Measurements from ENCODE around the gene NDUFS6.
"Not testable (repeated sequence)": the region's sequence is repeated elsewhere in the genome, so short reads cannot be mapped to it uniquely, and the experiment has no call there.

Gene NDUFS6

DNA sequence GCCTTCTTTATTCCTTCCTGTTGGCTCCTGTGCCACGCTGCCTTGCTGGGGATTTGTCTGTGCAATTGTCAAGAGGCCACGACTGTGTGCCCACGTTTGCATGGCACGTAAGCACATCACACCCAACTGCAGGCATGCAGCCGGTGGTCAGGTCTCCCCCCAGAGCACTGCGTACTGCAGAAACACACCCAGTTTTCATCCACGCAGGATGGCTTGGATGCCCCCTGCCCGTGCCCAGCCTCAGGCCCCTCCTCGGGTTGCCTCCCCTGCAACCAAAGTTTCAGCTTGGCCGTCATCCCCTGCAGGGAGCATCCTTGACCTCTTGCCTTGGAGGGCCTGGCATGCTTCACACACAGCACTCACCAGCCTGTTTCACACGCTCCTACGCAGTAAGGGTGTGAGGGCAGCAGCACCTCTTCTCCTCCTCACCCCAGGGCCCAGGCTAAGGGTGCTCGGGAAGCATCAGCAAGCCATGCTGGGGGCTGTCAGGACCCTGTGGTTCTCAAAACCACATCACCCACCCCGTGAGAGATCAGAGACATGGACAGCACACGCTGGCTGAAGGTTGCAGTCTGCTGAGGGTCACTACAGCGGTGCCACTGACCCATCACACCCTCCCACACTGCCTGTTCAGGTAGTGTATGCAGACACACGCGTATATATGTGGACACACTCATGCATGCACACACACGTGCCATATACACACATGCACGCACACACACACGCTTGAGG is 4.7 kb upstream of the NDUFS6 start:
- no peak for DNase-seq
- Histone ChIP-seq H3K27ac (ENCODE audit: insufficient read depth, low read length, poor library complexity, severe bottlenecking) (no peak overlapping the region), H3K9me3 (ENCODE audit: control insufficient read depth, low read length) (no peaks in the 10 kb centered on the region), H3K4me3 (ENCODE audit: insufficient read depth, low read depth, low read length, poor library complexity, severe bottlenecking) (no peak overlapping the region), H3K27me3 (replicated peaks; ENCODE audit: control insufficient read depth, insufficient read depth, low read length, poor library complexity, severe bottlenecking) (no peaks in the 10 kb centered on the region), H3K4me1 (ENCODE audit: control insufficient read depth, insufficient read depth, low read length, poor library complexity, severe bottlenecking) (peaks cover 25% of the 10 kb centered on the region), H3K36me3 (ENCODE audit: control insufficient read depth, insufficient read depth, low read length) (peaks cover 10% of the 10 kb centered on the region)

GRCh38 chr5:1797103-1797800 is 4.0 kb upstream of the NDUFS6 start:
- Histone ChIP-seq H3K4me3 (ENCODE audit: insufficient read depth, low read depth, low read length, poor library complexity, severe bottlenecking) (no peak overlapping the region), H3K27me3 (replicated peaks; ENCODE audit: control insufficient read depth, insufficient read depth, low read length, poor library complexity, severe bottlenecking) (no peaks in the 10 kb centered on the region), H3K36me3 (ENCODE audit: control insufficient read depth, insufficient read depth, low read length) (peaks cover 10% of the 10 kb centered on the region), H3K9me3 (ENCODE audit: control insufficient read depth, low read length) (no peaks in the 10 kb centered on the region), H3K4me1 (ENCODE audit: control insufficient read depth, insufficient read depth, low read length, poor library complexity, severe bottlenecking) (peaks cover 25% of the 10 kb centered on the region), H3K27ac (ENCODE audit: insufficient read depth, low read length, poor library complexity, severe bottlenecking) (no peak overlapping the region)
- DNase-seq, result no peak

- no peak overlapping the region for H3K4me3 ChIP-seq (ENCODE audit: insufficient read depth, low read depth, low read length, poor library complexity, severe bottlenecking)
- H3K36me3 ChIP-seq (ENCODE audit: control insufficient read depth, insufficient read depth, low read length), result peaks cover 11% of the 10 kb centered on the region
- no peak overlapping the region for H3K27ac ChIP-seq (ENCODE audit: insufficient read depth, low read length, poor library complexity, severe bottlenecking)
- no peaks in the 10 kb centered on the region for H3K9me3 ChIP-seq (ENCODE audit: control insufficient read depth, low read length)
- H3K27me3 ChIP-seq (replicated peaks; ENCODE audit: control insufficient read depth, insufficient read depth, low read length, poor library complexity, severe bottlenecking), result no peaks in the 10 kb centered on the region
- no peak for DNase-seq
- peaks cover 20% of the 10 kb centered on the region for H3K4me1 ChIP-seq (ENCODE audit: control insufficient read depth, insufficient read depth, low read length, poor library complexity, severe bottlenecking)
Observed at GRCh38 chr5:1797855-1798254, 3.4 kb upstream of the NDUFS6 start.

GRCh38 chr5:1798589-1798988 is 2.6 kb upstream of the NDUFS6 start:
- not testable (repeated sequence) for DNase-seq
- peaks cover 13% of the 10 kb centered on the region for H3K4me1 ChIP-seq (ENCODE audit: control insufficient read depth, insufficient read depth, low read length, poor library complexity, severe bottlenecking)

GRCh38 chr5:1799110-1799601 is 2.1 kb upstream of the NDUFS6 start:
- H3K9me3 ChIP-seq (ENCODE audit: control insufficient read depth, low read length), result no peaks in the 10 kb centered on the region
- peak overlapping the region; percentile 60 for H3K4me3 ChIP-seq (ENCODE audit: insufficient read depth, low read depth, low read length, poor library complexity, severe bottlenecking)
- DNase-seq, result peak in 1 of 3 donors; percentile 5
- peak overlapping the region; percentile 82 for H3K27ac ChIP-seq (ENCODE audit: insufficient read depth, low read length, poor library complexity, severe bottlenecking)
- H3K4me1 ChIP-seq (ENCODE audit: control insufficient read depth, insufficient read depth, low read length, poor library complexity, severe bottlenecking), result peaks cover 13% of the 10 kb centered on the region
- peaks cover 24% of the 10 kb centered on the region for H3K36me3 ChIP-seq (ENCODE audit: control insufficient read depth, insufficient read depth, low read length)
- no peaks in the 10 kb centered on the region for H3K27me3 ChIP-seq (replicated peaks; ENCODE audit: control insufficient read depth, insufficient read depth, low read length, poor library complexity, severe bottlenecking)

More at GRCh38 chr5:1798589-1798988, 2.6 kb upstream of the NDUFS6 start:
- peak overlapping the region; percentile 60 for H3K4me3 ChIP-seq (ENCODE audit: insufficient read depth, low read depth, low read length, poor library complexity, severe bottlenecking)
- peaks cover 18% of the 10 kb centered on the region for H3K36me3 ChIP-seq (ENCODE audit: control insufficient read depth, insufficient read depth, low read length)
- H3K27me3 ChIP-seq (replicated peaks; ENCODE audit: control insufficient read depth, insufficient read depth, low read length, poor library complexity, severe bottlenecking); H3K9me3 ChIP-seq (ENCODE audit: control insufficient read depth, low read length): not testable (repeated sequence)
- H3K27ac ChIP-seq (ENCODE audit: insufficient read depth, low read length, poor library complexity, severe bottlenecking), result peak overlapping the region; percentile 82

DNA sequence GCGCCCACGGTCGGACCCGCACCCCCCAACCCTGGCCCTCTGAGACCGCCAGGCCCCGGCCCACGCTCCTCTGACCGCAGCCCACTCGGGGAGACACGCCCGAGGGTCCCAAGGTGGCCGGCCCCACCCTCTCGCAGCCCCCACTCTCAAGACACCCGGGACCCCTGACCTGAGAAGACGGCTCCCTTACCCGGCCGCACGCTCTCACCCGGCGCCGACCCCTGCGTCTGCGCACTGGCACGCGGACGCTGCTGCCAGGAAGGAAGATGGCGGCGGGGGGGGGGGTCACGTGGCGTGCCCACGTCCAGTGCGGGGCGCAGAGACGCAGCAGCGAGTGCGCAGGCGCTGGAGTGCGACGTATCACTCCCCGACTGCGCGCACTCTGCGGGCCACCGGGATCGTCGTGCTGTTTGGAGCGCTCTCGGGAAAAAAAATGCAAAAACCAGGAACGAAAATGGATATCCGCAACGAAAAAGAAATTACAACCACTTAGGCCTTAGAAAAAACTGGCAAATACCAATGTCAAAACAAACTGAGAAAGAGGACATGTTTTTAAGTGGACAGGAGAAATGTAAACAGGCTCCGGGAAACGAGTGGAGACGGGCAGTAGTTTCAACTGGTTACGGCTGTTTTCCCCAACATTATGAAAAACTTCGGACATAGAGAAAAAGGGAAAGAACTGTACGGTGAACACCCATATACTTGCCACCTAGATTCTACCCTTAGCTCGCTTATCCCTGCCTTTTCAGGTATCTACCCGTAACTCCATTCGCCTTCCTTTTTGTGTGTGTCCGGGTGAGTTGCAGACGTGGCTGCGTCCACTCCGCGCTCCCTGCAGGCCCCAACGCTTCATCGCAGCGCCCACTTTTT is 1.4 kb upstream of the NDUFS6 start, which contains the start of gene MRPL36:
MRPL36 (minus strand) TSS at position 236 of the 870 bp plus-strand sequence. CDS start 902 bp downstream, outside the sequence.
- Histone ChIP-seq H3K27ac (ENCODE audit: insufficient read depth, low read length, poor library complexity, severe bottlenecking) (peak within 1 kb of the TSS; percentile 82), H3K36me3 (ENCODE audit: control insufficient read depth, insufficient read depth, low read length) (peaks cover 30% of the 10 kb centered on the region), H3K4me3 (ENCODE audit: insufficient read depth, low read depth, low read length, poor library complexity, severe bottlenecking) (peak within 1 kb of the TSS; percentile 60), H3K4me1 (ENCODE audit: control insufficient read depth, insufficient read depth, low read length, poor library complexity, severe bottlenecking) (peaks cover 13% of the 10 kb centered on the region), H3K27me3 (replicated peaks; ENCODE audit: control insufficient read depth, insufficient read depth, low read length, poor library complexity, severe bottlenecking) (no peaks in the 10 kb centered on the region), H3K9me3 (ENCODE audit: control insufficient read depth, low read length) (no peaks in the 10 kb centered on the region)
- DNase-seq, result peak; percentile 82 to 89 (median 84)

- H3K4me3 ChIP-seq (ENCODE audit: insufficient read depth, low read depth, low read length, poor library complexity, severe bottlenecking), result peak overlapping the region; percentile 60
- H3K27me3 ChIP-seq (replicated peaks; ENCODE audit: control insufficient read depth, insufficient read depth, low read length, poor library complexity, severe bottlenecking), result no peaks in the 10 kb centered on the region
- no peaks in the 10 kb centered on the region for H3K9me3 ChIP-seq (ENCODE audit: control insufficient read depth, low read length)
- peak overlapping the region; percentile 82 for H3K27ac ChIP-seq (ENCODE audit: insufficient read depth, low read length, poor library complexity, severe bottlenecking)
- peaks cover 39% of the 10 kb centered on the region for H3K36me3 ChIP-seq (ENCODE audit: control insufficient read depth, insufficient read depth, low read length)
- DNase-seq, result peak; percentile 34 to 54 (median 52)
- H3K4me1 ChIP-seq (ENCODE audit: control insufficient read depth, insufficient read depth, low read length, poor library complexity, severe bottlenecking), result peaks cover 13% of the 10 kb centered on the region
Observed at GRCh38 chr5:1800472-1801221, 560 bp upstream of the NDUFS6 start.

DNA sequence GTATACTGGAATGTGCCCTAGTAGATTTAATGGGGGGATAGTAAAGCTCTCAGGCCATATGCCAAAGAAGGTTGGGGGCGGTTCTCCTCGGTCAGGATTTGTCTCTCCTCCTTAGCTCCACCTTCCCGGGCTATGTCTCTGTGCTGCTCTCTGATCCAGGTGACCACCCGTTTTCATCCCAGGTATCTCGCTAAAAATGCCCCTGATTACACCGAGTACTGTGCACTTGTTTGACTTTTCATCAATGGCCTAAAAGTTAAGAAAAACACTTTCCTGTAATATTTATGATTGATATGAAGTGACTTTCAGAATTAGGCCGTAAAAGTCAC is 724 bp downstream of the NDUFS6 start:
- H3K27ac ChIP-seq (ENCODE audit: insufficient read depth, low read length, poor library complexity, severe bottlenecking), result peak overlapping the region; percentile 82
- peak overlapping the region; percentile 60 for H3K4me3 ChIP-seq (ENCODE audit: insufficient read depth, low read depth, low read length, poor library complexity, severe bottlenecking)
- H3K27me3 ChIP-seq (replicated peaks; ENCODE audit: control insufficient read depth, insufficient read depth, low read length, poor library complexity, severe bottlenecking), result no peaks in the 10 kb centered on the region
- peaks cover 13% of the 10 kb centered on the region for H3K4me1 ChIP-seq (ENCODE audit: control insufficient read depth, insufficient read depth, low read length, poor library complexity, severe bottlenecking)
- H3K36me3 ChIP-seq (ENCODE audit: control insufficient read depth, insufficient read depth, low read length), result peaks cover 51% of the 10 kb centered on the region
- H3K9me3 ChIP-seq (ENCODE audit: control insufficient read depth, low read length), result no peaks in the 10 kb centered on the region
- DNase-seq, result no peak

- no peak for DNase-seq
- Histone ChIP-seq H3K9me3 (ENCODE audit: control insufficient read depth, low read length) (no peaks in the 10 kb centered on the region), H3K36me3 (ENCODE audit: control insufficient read depth, insufficient read depth, low read length) (peaks cover 54% of the 10 kb centered on the region), H3K4me3 (ENCODE audit: insufficient read depth, low read depth, low read length, poor library complexity, severe bottlenecking) (no peak overlapping the region), H3K27ac (ENCODE audit: insufficient read depth, low read length, poor library complexity, severe bottlenecking) (no peak overlapping the region), H3K4me1 (ENCODE audit: control insufficient read depth, insufficient read depth, low read length, poor library complexity, severe bottlenecking) (peaks cover 13% of the 10 kb centered on the region), H3K27me3 (replicated peaks; ENCODE audit: control insufficient read depth, insufficient read depth, low read length, poor library complexity, severe bottlenecking) (no peaks in the 10 kb centered on the region)
Observed at GRCh38 chr5:1803192-1803591, 2.0 kb downstream of the NDUFS6 start.
